Endothelial cell of umbilical vein (primary cell): ENCODE results near the gene NOL12. TPM values are rescaled to one million over a fixed set of nuclear protein-coding genes. Genes with fewer than 3 reads are reported as not detected.

ENCODE experiments used
- BruUV-seq: library from RNA; stranded (reverse); fragments of 400-500 nt; replicated peaks from 2 replicates; lab custom pipeline; 2021; lab: Mats Ljungman, UMichigan
- CTCF ChIA-PET: fragments of 300-600, 350-600 bp; sonication (Branson Sonifier 250); formaldehyde crosslinking; loops from one replicate; lab custom pipeline; 2021; ENCODE audit warnings: antibody characterized with exemption, inconsistent platforms; lab: Charles Lee
- POLR2A ChIA-PET: fragments of 300-600, 350-600 bp; sonication (Branson Sonifier 250); formaldehyde crosslinking; loops from one replicate; lab custom pipeline; 2021; ENCODE audit warnings: antibody characterized with exemption, inconsistent platforms; lab: Charles Lee
- DNase-seq: peaks from one replicate; pipeline ENCODE4 v3.0.0-alpha.2; 2011; ENCODE audit warnings: low read depth, low spot score
- FAIRE-seq: peaks from 2 replicates; lab custom pipeline; 2011; peaks lifted over from hg19 to GRCh38; lab: Jason Lieb, UNC
- H2AFZ ChIP-seq: 2 replicates; pipeline ENCODE4 v1.6.0; 2012; ENCODE audit warnings: low read depth, low read length, control low read depth, inconsistent platforms
- H3K27ac ChIP-seq: 2 replicates; pipeline ENCODE4 v1.5.1; 2011; ENCODE audit warnings: low read depth, mild to moderate bottlenecking, control low read depth, low read length, moderate library complexity; ENCODE audit not compliant: insufficient read depth
- H3K27me3 ChIP-seq, 2 experiments: 2 replicates each; pipeline versions ENCODE4 v1.6.0 to v1.6.1; 2011; ENCODE audit warnings: low read length in 2 of 2, mixed read lengths in 1 of 2; ENCODE audit not compliant: control insufficient read depth in 2 of 2, insufficient read depth in 2 of 2
- H3K36me3 ChIP-seq, 2 experiments: 2 replicates in 1 of 2; 3 replicates in 1 of 2; pipeline ENCODE4 v1.5.1; 2011; ENCODE audit warnings: low read length in 2 of 2, mild to moderate bottlenecking in 1 of 2, moderate library complexity in 1 of 2; ENCODE audit not compliant: control insufficient read depth in 2 of 2, insufficient read depth in 2 of 2; ENCODE audit errors: extremely low read depth in 1 of 2
- H3K4me1 ChIP-seq: 3 replicates; pipeline ENCODE4 v1.5.1; 2011; ENCODE audit warnings: mild to moderate bottlenecking, low read length; ENCODE audit not compliant: control insufficient read depth, insufficient read depth; ENCODE audit errors: extremely low read depth
- H3K4me2 ChIP-seq: 2 replicates; pipeline ENCODE4 v1.6.1; 2011; ENCODE audit warnings: low read length, control low read depth, mixed read lengths; ENCODE audit not compliant: insufficient read depth
- H3K4me3 ChIP-seq, 3 experiments: fragments of 200-600 bp in 1 of 3; sonication (generic), shearing (Covaris generic) in 1 of 3; replicated peaks in 1 of 3; 2 replicates each; pipeline ENCODE4 v1.5.1; 2011 to 2016; ENCODE audit warnings: control low read depth in 3 of 3, low read length in 3 of 3, mild to moderate bottlenecking in 2 of 3, inconsistent platforms in 1 of 3, low read depth in 1 of 3, moderate library complexity in 1 of 3; ENCODE audit not compliant: insufficient read depth in 1 of 3
- H3K79me2 ChIP-seq: 2 replicates; pipeline ENCODE4 v1.6.0; 2012; ENCODE audit warnings: low read length, inconsistent platforms; ENCODE audit not compliant: control insufficient read depth, insufficient read depth
- H3K9ac ChIP-seq: replicated peaks from 2 replicates; pipeline ENCODE3; 2011; ENCODE audit warnings: low read length, control low read depth; ENCODE audit not compliant: insufficient read depth; ENCODE audit errors: extremely low read depth
- H3K9me1 ChIP-seq: replicated peaks from 3 replicates; pipeline ENCODE4 v1.6.0; 2011; ENCODE audit warnings: mild to moderate bottlenecking, low read length; ENCODE audit not compliant: control insufficient read depth, insufficient read depth; ENCODE audit errors: extremely low read depth
- H3K9me3 ChIP-seq: replicated peaks from 2 replicates; pipeline ENCODE4 v1.5.1; 2012; ENCODE audit warnings: low read length, inconsistent platforms; ENCODE audit not compliant: control insufficient read depth, insufficient read depth
- H4K20me1 ChIP-seq: replicated peaks from 2 replicates; pipeline ENCODE3; 2011; ENCODE audit warnings: mild to moderate bottlenecking, low read length; ENCODE audit not compliant: control insufficient read depth, insufficient read depth; ENCODE audit errors: extremely low read depth
- CTCF ChIP-seq, 2 donors: IDR thresholded peaks; 1 replicate in 1 of 2; 2 replicates in 1 of 2; pipeline ENCODE4 v1.5.1; 2011; ENCODE audit warnings: low read length in 2 of 2, mild to moderate bottlenecking in 2 of 2, moderate library complexity in 2 of 2, control low read depth in 1 of 2, inconsistent platforms in 1 of 2, low read depth in 1 of 2; ENCODE audit not compliant: insufficient read depth in 1 of 2; ENCODE audit errors: extremely low read depth in 1 of 2
- EZH2 ChIP-seq: IDR thresholded peaks from 2 replicates; pipeline ENCODE4 v1.6.1; 2012; ENCODE audit warnings: borderline replicate concordance, low read depth, mild to moderate bottlenecking, moderate library complexity, low read length, inconsistent platforms; ENCODE audit not compliant: severe bottlenecking
- FOS ChIP-seq: IDR thresholded peaks from 2 replicates; pipeline ENCODE4 v1.6.1; 2011; ENCODE audit warnings: mild to moderate bottlenecking, low read length, moderate library complexity, borderline replicate concordance; ENCODE audit not compliant: insufficient read depth
- GATA2 ChIP-seq: IDR thresholded peaks from 2 replicates; pipeline ENCODE4 v1.7.0; 2011; ENCODE audit warnings: low read depth, mild to moderate bottlenecking, moderate library complexity, mixed read lengths, low read length; ENCODE audit not compliant: insufficient read length, insufficient read depth
- JUN ChIP-seq: IDR thresholded peaks from 2 replicates; pipeline ENCODE4 v1.6.1; 2011; ENCODE audit warnings: borderline replicate concordance, low read depth; ENCODE audit not compliant: insufficient read length, insufficient read depth
- MAX ChIP-seq: IDR thresholded peaks from 2 replicates; pipeline ENCODE4 v1.6.1; 2011; ENCODE audit not compliant: insufficient read depth, insufficient read length
- MYC ChIP-seq: IDR thresholded peaks from one replicate; pipeline ENCODE4 v1.6.1; 2011; ENCODE audit warnings: mild to moderate bottlenecking, low read depth, low read length
- POLR2A ChIP-seq: IDR thresholded peaks from 2 replicates; pipeline ENCODE4 v1.6.1; 2012; ENCODE audit warnings: low read depth, mild to moderate bottlenecking, control low read depth, low read length
- POLR2AphosphoS5 ChIP-seq: IDR thresholded peaks from 2 replicates; pipeline ENCODE4 v1.6.1; 2012; ENCODE audit warnings: low read depth, mild to moderate bottlenecking, control low read depth, low read length, moderate library complexity; ENCODE audit not compliant: insufficient read depth
- dilution Hi-C: fragments of 300-500 bp; cut with MboI; formaldehyde crosslinking; loops from one replicate; pipeline ENCODE4 v1.15.0; 2019; ENCODE audit warnings: low sequenced_read_pairs; ENCODE audit not compliant: extremely low pct_ligation_motif_present
- intact Hi-C: fragments of 100-400 bp; cut with micrococcal nuclease; formaldehyde crosslinking; loops from one replicate; pipeline ENCODE4 v1.10.0; 2022
- polyA plus RNA-seq, 4 experiments: library from polyadenylated mRNA; depleted of rRNA in 3 of 4; stranded (reverse) in 3 of 4; unstranded in 1 of 4; fragments of >200 nt; gene quantifications; 2 replicates each; pipeline versions ENCODE4 v1.2.1 to v1.2.3, GENCODE V29; 2011 to 2012; ENCODE audit warnings: missing spikeins in 1 of 4
- total RNA-seq: library from RNA; stranded (reverse); gene quantifications from 2 replicates; pipeline ENCODE4 v1.2.3, GENCODE V29; 2021

NOL12 gene
- total and polyA plus RNA-seq, 2 donors (not counting 3 experiments of a cell fraction or from before 2014, with no cell fraction given): 23.2 to 29.1 TPM

- Histone ChIP-seq H3K9ac (no peak overlapping the region), H3K27ac (no peak overlapping the region), H3K4me3 (no peak overlapping the region), H4K20me1 (no peaks in the 10 kb centered on the region), H3K9me1 (no peaks in the 10 kb centered on the region), H3K4me2 (no peak overlapping the region), H3K27me3 (no peaks in the 10 kb centered on the region), H3K4me1 (peaks cover 5% of the 10 kb centered on the region), H3K36me3 (peaks cover 0 to 10% of the 10 kb centered on the region in 2 experiments), H3K79me2 (peaks cover 28% of the 10 kb centered on the region), H3K9me3 (no peaks in the 10 kb centered on the region), H2AFZ (no peak overlapping the region)
- BruUV-seq: no TSS peak
- dilution Hi-C loops: no loop called here
- ChIA-PET POLR2A (no interaction called here), CTCF (interaction anchor here (0.7 to 8.6 kb wide), 7 partner anchors 8 to 62 kb away, joined by 3 to 220 read pairs (median 4); partner anchors contain the start of gene NOL12)
- intact Hi-C loops: no loop called here
- TF ChIP-seq JUN (no peak), POLR2A (no peak), GATA2 (no peak), MAX (no peak), MYC (no peak), CTCF (IDR thresholded peaks at IDR 0.05; ENCODE audit: extremely low read depth in 1 of 2, insufficient read depth in 1 of 2, low read depth in 1 of 2, low read length in 2 of 2) (no peak), POLR2AphosphoS5 (no peak), FOS (no peak), EZH2 (no peak)
- FAIRE-seq: no peak
- DNase-seq: no peak
These were observed 21.7 kb upstream of the NOL12 start for GRCh38 chr22:37664249-37665101.
